ENCODE results near the gene BEND5.

BEND5 gene

DNA sequence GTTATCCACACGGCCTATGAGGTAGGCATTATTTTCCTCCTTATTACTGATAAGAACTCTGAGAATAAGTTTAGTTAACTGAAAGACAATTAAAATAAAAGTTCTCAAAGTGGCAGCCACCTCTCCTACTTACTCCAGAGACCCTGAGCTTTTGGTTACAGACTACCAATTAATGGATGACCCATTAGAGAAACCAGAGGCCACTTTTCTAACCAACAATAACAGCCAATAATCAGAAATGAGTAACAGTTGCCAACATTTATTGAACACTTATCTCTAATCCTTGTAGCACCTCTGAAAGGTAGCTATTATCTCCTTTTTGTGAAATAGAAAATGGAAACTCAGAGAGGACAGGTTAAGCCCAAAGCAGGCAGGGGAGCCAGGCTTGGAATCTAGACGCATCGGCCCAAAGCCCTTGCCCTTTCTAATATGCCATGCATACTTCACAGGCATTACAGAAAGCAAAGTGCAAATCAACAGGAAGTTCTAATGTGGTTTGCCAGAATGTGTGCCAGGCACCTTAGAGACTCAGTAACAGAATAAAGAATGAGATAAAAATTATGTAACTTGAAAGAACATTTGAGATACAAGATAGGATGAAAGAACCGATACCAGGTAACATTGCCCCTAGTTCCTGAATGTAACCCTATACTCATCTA is 50.0 kb downstream of the BEND5 start:
- no peak for DNase-seq (ENCODE audit: low spot score in 2 of 2)
- Histone ChIP-seq H3K4me1 (no peaks in the 10 kb centered on the region), H3K9me3 (no peaks in the 10 kb centered on the region), H3K27me3 (ENCODE audit: low read depth) (no peaks in the 10 kb centered on the region), H3K36me3 (replicated peaks) (no peaks in the 10 kb centered on the region), H3K4me3 (no peak overlapping the region)
- in situ Hi-C loops (cut with MboI; ENCODE audit: low sequenced_read_pairs), result no loop called here

DNA sequence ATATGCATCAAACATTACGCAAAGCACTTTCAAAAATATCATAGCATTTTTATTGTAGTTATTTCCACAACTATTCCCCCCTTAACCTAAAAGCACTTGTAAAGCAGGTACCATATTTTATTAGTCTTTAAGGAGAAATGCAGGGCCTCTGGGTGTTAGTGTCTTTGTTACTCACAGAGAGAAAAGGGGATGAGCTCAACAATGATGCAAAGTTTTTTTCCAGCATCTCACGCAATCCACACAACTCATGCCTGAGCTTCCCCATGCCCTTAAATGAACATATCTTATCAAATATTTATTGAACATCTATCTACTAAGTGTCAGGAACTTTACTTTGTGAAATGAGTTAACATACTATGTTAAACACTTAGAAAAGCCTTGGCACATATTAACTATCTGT is 50.6 kb downstream of the BEND5 start:
- Histone ChIP-seq H3K27me3 (ENCODE audit: low read depth) (no peaks in the 10 kb centered on the region), H3K4me1 (no peaks in the 10 kb centered on the region), H3K9me3 (no peaks in the 10 kb centered on the region), H3K4me3 (no peak overlapping the region), H3K36me3 (replicated peaks) (no peaks in the 10 kb centered on the region)
- DNase-seq (ENCODE audit: low spot score in 2 of 2), result no peak
- in situ Hi-C loops (cut with MboI; ENCODE audit: low sequenced_read_pairs), result no loop called here

GRCh38 chr1:48725341-48726046 is 51.2 kb downstream of the BEND5 start:
- Histone ChIP-seq H3K9me3 (no peaks in the 10 kb centered on the region), H3K36me3 (replicated peaks) (no peaks in the 10 kb centered on the region), H3K4me1 (no peaks in the 10 kb centered on the region), H3K27me3 (ENCODE audit: low read depth) (no peaks in the 10 kb centered on the region), H3K4me3 (no peak overlapping the region)
- no peak for DNase-seq (ENCODE audit: low spot score in 2 of 2)
- in situ Hi-C loops (cut with MboI; ENCODE audit: low sequenced_read_pairs), result no loop called here

GRCh38 chr1:48720929-48721328 is 55.8 kb downstream of the BEND5 start:
- Histone ChIP-seq H3K4me1 (no peaks in the 10 kb centered on the region), H3K36me3 (replicated peaks) (no peaks in the 10 kb centered on the region), H3K4me3 (no peak overlapping the region), H3K27me3 (ENCODE audit: low read depth) (no peaks in the 10 kb centered on the region), H3K9me3 (no peaks in the 10 kb centered on the region)
- in situ Hi-C loops (cut with MboI; ENCODE audit: low sequenced_read_pairs), result no loop called here
- DNase-seq (ENCODE audit: low spot score in 2 of 2), result no peak

DNA sequence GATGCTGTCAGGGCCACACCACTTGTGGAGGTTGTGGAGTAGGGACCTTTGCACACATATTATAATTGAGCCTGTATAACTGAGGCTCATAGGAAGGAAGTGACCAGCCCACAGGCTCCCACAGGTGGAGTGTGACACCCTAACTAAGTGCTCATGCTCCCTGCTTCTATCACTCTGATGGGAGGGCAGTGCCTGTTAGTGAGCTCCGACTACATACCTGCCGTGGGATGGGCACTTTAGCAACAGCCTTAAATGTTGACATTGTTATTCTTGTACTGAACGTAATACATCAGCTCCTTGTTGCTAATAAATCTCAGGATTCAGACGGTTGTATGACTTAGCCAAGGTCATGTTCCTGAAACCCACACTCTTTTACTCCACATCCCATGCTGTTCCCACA is 58.0 kb downstream of the BEND5 start:
- no peaks in the 10 kb centered on the region for H3K36me3 ChIP-seq (replicated peaks)
- no peak overlapping the region for H3K4me3 ChIP-seq
- in situ Hi-C loops (cut with MboI; ENCODE audit: low sequenced_read_pairs), result no loop called here
- DNase-seq (ENCODE audit: low spot score in 2 of 2), result no peak
- no peaks in the 10 kb centered on the region for H3K9me3 ChIP-seq
- no peaks in the 10 kb centered on the region for H3K4me1 ChIP-seq
- no peaks in the 10 kb centered on the region for H3K27me3 ChIP-seq (ENCODE audit: low read depth)

DNA sequence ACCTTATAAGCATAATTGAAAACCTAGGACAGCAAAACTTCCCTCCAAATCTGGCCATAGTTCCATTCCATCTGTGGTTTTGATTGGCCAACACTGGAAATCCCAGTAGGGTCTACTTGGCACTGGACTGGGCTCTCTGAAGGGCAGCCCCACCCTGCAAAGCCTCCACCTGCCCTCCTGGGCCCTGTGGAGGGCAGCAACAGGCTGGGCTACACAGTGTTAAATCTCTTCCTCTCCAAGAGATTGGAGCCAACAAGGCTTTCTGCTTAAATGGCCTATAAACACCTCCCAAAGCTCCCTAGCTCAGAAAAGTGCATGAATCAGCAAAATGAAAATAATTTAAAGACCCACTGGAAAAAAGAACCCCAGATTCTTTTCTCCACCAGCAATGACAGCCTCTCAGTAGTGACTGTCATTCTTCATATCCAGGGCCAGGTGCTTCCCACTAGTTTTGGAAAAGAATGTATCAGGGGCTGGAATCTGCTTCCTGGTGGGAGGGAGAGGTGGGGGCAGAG is 58.5 kb downstream of the BEND5 start:
- in situ Hi-C loops (cut with MboI; ENCODE audit: low sequenced_read_pairs), result no loop called here
- Histone ChIP-seq H3K9me3 (no peaks in the 10 kb centered on the region), H3K27me3 (ENCODE audit: low read depth) (no peaks in the 10 kb centered on the region), H3K36me3 (replicated peaks) (no peaks in the 10 kb centered on the region), H3K4me1 (no peaks in the 10 kb centered on the region), H3K4me3 (no peak overlapping the region)
- DNase-seq (ENCODE audit: low spot score in 2 of 2), result no peak

GRCh38 chr1:48717082-48717481 is 59.6 kb downstream of the BEND5 start:
- Histone ChIP-seq H3K27me3 (ENCODE audit: low read depth) (no peaks in the 10 kb centered on the region), H3K36me3 (replicated peaks) (no peaks in the 10 kb centered on the region), H3K9me3 (no peaks in the 10 kb centered on the region), H3K4me1 (no peaks in the 10 kb centered on the region), H3K4me3 (no peak overlapping the region)
- in situ Hi-C loops (cut with MboI; ENCODE audit: low sequenced_read_pairs), result no loop called here
- DNase-seq (ENCODE audit: low spot score in 2 of 2), result no peak

DNA sequence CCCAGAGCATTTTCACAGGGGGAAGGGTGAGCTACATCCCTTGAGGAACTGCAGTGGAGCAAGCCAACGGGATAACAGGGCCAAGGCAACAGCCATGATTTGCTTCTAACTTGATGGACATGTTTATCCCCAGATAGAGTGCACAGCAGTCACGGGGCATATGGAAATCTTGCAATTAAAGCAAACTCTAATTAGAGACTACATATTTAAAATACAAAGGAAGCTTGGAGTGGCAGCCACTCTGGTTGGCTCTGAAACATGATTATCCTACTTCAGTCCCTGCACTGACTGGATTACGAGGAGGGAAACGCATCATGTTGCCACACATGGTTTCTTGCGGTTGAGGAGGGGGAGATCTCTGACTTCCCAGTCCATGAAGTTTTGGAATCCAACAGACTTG is 60.8 kb downstream of the BEND5 start:
- no peaks in the 10 kb centered on the region for H3K4me1 ChIP-seq
- H3K9me3 ChIP-seq, result no peaks in the 10 kb centered on the region
- DNase-seq (ENCODE audit: low spot score in 2 of 2), result no peak
- in situ Hi-C loops (cut with MboI; ENCODE audit: low sequenced_read_pairs), result no loop called here
- no peaks in the 10 kb centered on the region for H3K27me3 ChIP-seq (ENCODE audit: low read depth)
- H3K4me3 ChIP-seq, result no peak overlapping the region
- H3K36me3 ChIP-seq (replicated peaks), result no peaks in the 10 kb centered on the region

DNA sequence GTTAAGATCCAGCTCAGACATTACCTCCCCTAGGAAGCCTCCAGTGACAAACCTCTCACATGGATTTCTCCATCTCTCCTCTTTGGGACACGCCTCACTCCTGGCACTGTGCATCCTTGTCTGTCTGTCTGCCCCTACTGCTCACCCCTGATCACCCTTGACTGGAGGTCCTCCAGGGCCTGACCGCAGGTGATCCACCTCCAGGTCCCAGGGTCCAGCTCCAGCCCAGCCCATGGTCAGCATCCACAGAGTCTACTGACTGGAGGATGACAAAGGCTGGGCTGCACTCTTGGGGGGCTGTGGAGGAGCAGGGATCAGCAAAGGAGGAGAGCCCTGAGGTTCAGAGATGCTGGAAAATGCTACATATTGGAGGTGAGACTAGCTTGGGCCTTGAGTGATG is 65.8 kb downstream of the BEND5 start:
- H3K4me1 ChIP-seq, result no peaks in the 10 kb centered on the region
- H3K4me3 ChIP-seq, result no peak overlapping the region
- H3K27me3 ChIP-seq (ENCODE audit: low read depth), result no peaks in the 10 kb centered on the region
- no peaks in the 10 kb centered on the region for H3K9me3 ChIP-seq
- no peaks in the 10 kb centered on the region for H3K36me3 ChIP-seq (replicated peaks)
- in situ Hi-C loops (cut with MboI; ENCODE audit: low sequenced_read_pairs), result no loop called here
- no peak for DNase-seq (ENCODE audit: low spot score in 2 of 2)

DNA sequence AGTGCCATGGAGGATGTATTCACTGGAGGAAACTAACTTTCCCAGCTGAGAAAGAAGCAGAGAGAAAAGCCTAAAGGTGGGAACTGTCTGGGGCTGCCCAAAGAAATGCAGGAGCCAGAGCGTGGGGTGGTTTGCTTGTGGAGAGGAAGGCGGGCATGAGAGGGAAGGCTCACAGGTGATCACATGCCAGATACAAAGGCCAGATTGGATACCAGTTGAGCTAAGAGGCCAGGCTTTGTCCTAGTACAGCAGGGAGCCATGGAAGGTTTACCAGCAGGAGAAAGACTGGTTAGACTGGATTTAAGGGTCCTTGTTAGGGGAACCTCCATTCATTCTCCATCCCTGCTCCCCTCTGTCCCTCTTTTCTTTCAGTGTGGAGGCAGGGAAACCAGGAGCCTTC is 66.4 kb downstream of the BEND5 start:
- no peak overlapping the region for H3K4me3 ChIP-seq
- H3K4me1 ChIP-seq, result no peaks in the 10 kb centered on the region
- DNase-seq (ENCODE audit: low spot score in 2 of 2), result no peak
- no peaks in the 10 kb centered on the region for H3K36me3 ChIP-seq (replicated peaks)
- H3K27me3 ChIP-seq (ENCODE audit: low read depth), result no peaks in the 10 kb centered on the region
- in situ Hi-C loops (cut with MboI; ENCODE audit: low sequenced_read_pairs), result no loop called here
- no peaks in the 10 kb centered on the region for H3K9me3 ChIP-seq

GRCh38 chr1:48704736-48705135 is 72.0 kb downstream of the BEND5 start:
- H3K27me3 ChIP-seq (ENCODE audit: low read depth), result no peaks in the 10 kb centered on the region
- no peak for DNase-seq (ENCODE audit: low spot score in 2 of 2)
- no peaks in the 10 kb centered on the region for H3K9me3 ChIP-seq
- in situ Hi-C loops (cut with MboI; ENCODE audit: low sequenced_read_pairs), result no loop called here
- no peaks in the 10 kb centered on the region for H3K36me3 ChIP-seq (replicated peaks)
- H3K4me1 ChIP-seq, result no peaks in the 10 kb centered on the region
- H3K4me3 ChIP-seq, result no peak overlapping the region

DNA sequence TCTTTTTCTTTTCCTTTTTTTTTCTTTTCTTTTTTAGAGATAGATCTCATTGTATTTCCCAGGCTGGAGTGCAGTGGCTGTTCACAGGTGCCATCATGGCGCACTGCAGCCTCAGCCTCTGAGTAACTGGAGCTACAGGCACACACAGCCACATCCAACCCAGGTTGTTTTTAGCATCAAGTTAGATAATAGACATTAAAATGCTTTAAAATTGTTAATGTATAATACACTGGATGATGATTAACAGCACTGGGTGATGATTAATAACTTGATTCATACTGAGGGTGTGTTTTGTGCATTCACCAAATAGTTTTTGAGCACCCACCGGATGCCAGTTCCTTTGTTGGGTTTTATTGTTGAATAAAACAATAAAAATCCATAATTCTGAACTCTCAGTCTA is 75.2 kb downstream of the BEND5 start:
- DNase-seq (ENCODE audit: low spot score in 2 of 2), result no peak
- Histone ChIP-seq H3K36me3 (replicated peaks) (no peaks in the 10 kb centered on the region), H3K4me3 (no peak overlapping the region), H3K27me3 (ENCODE audit: low read depth) (no peaks in the 10 kb centered on the region), H3K4me1 (no peaks in the 10 kb centered on the region), H3K9me3 (no peaks in the 10 kb centered on the region)
- in situ Hi-C loops (cut with MboI; ENCODE audit: low sequenced_read_pairs), result no loop called here

DNA sequence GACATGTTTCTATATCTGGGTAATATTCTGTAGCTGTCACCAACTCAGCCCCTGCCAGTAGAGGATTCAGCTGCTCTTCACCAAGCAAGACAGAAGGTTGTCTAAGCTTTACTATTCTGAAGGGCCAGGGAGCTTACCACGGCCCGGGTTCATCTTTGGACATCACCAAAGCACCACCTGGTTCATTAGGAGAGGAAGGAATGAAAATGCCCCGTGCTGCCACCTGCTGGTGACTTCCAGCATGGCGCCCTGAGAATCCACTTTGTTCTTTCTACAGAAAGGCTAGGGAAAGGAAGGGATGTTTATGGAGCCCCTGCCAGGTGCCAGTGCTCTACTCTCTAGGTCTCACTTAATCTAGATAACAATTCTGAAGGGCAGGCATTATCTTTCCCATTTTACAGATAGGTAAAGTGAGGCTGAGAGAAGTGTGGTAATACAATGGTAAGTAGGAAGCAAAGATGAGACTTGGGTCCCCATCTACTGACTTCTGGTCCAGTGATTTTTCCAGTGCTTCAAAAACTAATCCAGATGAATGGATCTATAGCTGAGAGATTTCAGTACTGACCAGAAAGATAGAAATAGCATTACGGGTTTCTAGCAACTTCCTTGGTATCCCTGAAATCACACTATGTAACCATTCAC is 79.5 kb downstream of the BEND5 start:
- H3K4me3 ChIP-seq, result no peak overlapping the region
- in situ Hi-C loops (cut with MboI; ENCODE audit: low sequenced_read_pairs), result no loop called here
- no peaks in the 10 kb centered on the region for H3K9me3 ChIP-seq
- H3K36me3 ChIP-seq (replicated peaks), result no peaks in the 10 kb centered on the region
- peak; percentile 6 to 76 for DNase-seq (ENCODE audit: low spot score in 2 of 2)
- peaks cover 10% of the 10 kb centered on the region for H3K27me3 ChIP-seq (ENCODE audit: low read depth)
- no peaks in the 10 kb centered on the region for H3K4me1 ChIP-seq

GRCh38 chr1:48695161-48695560 is 81.5 kb downstream of the BEND5 start:
- no peaks in the 10 kb centered on the region for H3K9me3 ChIP-seq
- no peak for DNase-seq (ENCODE audit: low spot score in 2 of 2)
- peaks cover 10% of the 10 kb centered on the region for H3K27me3 ChIP-seq (ENCODE audit: low read depth)
- H3K36me3 ChIP-seq (replicated peaks), result no peaks in the 10 kb centered on the region
- H3K4me3 ChIP-seq, result no peak overlapping the region
- no peaks in the 10 kb centered on the region for H3K4me1 ChIP-seq
- in situ Hi-C loops (cut with MboI; ENCODE audit: low sequenced_read_pairs), result no loop called here
